AG09319 (cell line): ENCODE data around the gene GPX2.

Source experiments
- DNase-seq: peaks from one replicate; pipeline ENCODE4 v3.0.0-alpha.2; 2010; ENCODE audit warnings: low read depth; ENCODE audit errors: extremely low read depth
- CTCF ChIP-seq: IDR thresholded peaks from 2 replicates; pipeline ENCODE4 v1.5.1; 2011; ENCODE audit warnings: low read depth, mild to moderate bottlenecking, inconsistent platforms, low read length, moderate library complexity

Gene GPX2

GRCh38 chr14:64953310-64953654, 10.7 kb upstream of the GPX2 start:
- no peak for TF ChIP-seq CTCF

GRCh38 chr14:64952598-64953309, 10.2 kb upstream of the GPX2 start:
- DNase-seq, result no peak
- TF ChIP-seq CTCF, result no peak

More at GRCh38 chr14:64953310-64953654, 10.7 kb upstream of the GPX2 start:
- DNase-seq, result no peak

- no peak for TF ChIP-seq CTCF
Observed at GRCh38 chr14:64951724-64952123, 9.2 kb upstream of the GPX2 start.

GRCh38 chr14:64951291-64951690, 8.7 kb upstream of the GPX2 start:
- no peak for DNase-seq
- no peak for TF ChIP-seq CTCF

More at GRCh38 chr14:64951724-64952123, 9.2 kb upstream of the GPX2 start:
- DNase-seq, result no peak

- no peak for TF ChIP-seq CTCF
- DNase-seq, result no peak
Observed at GRCh38 chr14:64950889-64951288, 8.3 kb upstream of the GPX2 start.

GRCh38 chr14:64948612-64949210, 6.2 kb upstream of the GPX2 start:
- no peak for DNase-seq
- no peak for TF ChIP-seq CTCF

GRCh38 chr14:64947710-64948611, 5.4 kb upstream of the GPX2 start:
- TF ChIP-seq CTCF, result no peak
- DNase-seq, result no peak
